Stimulated activated CD8-positive, alpha-beta memory T cell treated with anti-CD3 and anti-CD28 coated beads, Interleukin-15, amount 100 ng/mL, for 24 hours (primary cell): ENCODE data around the gene RFX4.
A peak's percentile ranks its signal among the peaks of the same experiment; 100 is the strongest.

Experiments used
- DNase-seq: peaks from one replicate; pipeline ENCODE4 v3.0.0-alpha.2; 2020; ENCODE audit warnings: low read depth

Gene RFX4

GRCh38 chr12:106732890-106733289 is 150.1 kb downstream of the RFX4 start:
- DNase-seq, result no peak

- no peak for DNase-seq
Observed at GRCh38 chr12:106733660-106734059, 150.9 kb downstream of the RFX4 start.

- no peak for DNase-seq
Observed at GRCh38 chr12:106736051-106736957, 153.5 kb downstream of the RFX4 start.

- no peak for DNase-seq
Observed at GRCh38 chr12:106739318-106739717, 156.5 kb downstream of the RFX4 start.

GRCh38 chr12:106739815-106740530 is 157.2 kb downstream of the RFX4 start:
- DNase-seq, result no peak

- no peak for DNase-seq
Observed at GRCh38 chr12:106740818-106741217, 158.0 kb downstream of the RFX4 start.

- DNase-seq, result no peak
Observed at GRCh38 chr12:106741247-106741646, 158.4 kb downstream of the RFX4 start.

GRCh38 chr12:106743270-106743988 is 160.6 kb downstream of the RFX4 start:
- no peak for DNase-seq

GRCh38 chr12:106744600-106744999 is 161.8 kb downstream of the RFX4 start:
- no peak for DNase-seq

- DNase-seq, result no peak
Observed at GRCh38 chr12:106745181-106745745, 162.5 kb downstream of the RFX4 start.

GRCh38 chr12:106747973-106748436 is 165.2 kb downstream of the RFX4 start:
- DNase-seq, result no peak

- no peak for DNase-seq
Observed at GRCh38 chr12:106750524-106750923, 167.7 kb downstream of the RFX4 start.

GRCh38 chr12:106753526-106753925 is 170.7 kb downstream of the RFX4 start:
- peak; percentile 16 for DNase-seq

GRCh38 chr12:106754331-106754730 is 171.5 kb downstream of the RFX4 start:
- no peak for DNase-seq

- no peak for DNase-seq
Observed at GRCh38 chr12:106757623-106758348, 175.0 kb downstream of the RFX4 start.

- no peak for DNase-seq
Observed at GRCh38 chr12:106758349-106759110, 175.7 kb downstream of the RFX4 start.

GRCh38 chr12:106759526-106760183 is 176.9 kb downstream of the RFX4 start:
- no peak for DNase-seq

- DNase-seq, result no peak
Observed at GRCh38 chr12:106760184-106760531, 177.4 kb downstream of the RFX4 start.

- DNase-seq, result no peak
Observed at GRCh38 chr12:106764220-106764619, 181.4 kb downstream of the RFX4 start.

GRCh38 chr12:106764738-106765137 is 181.9 kb downstream of the RFX4 start:
- DNase-seq, result no peak
